GM23338 (cell line): ENCODE results near the gene STAT6. TPM values are rescaled to one million over a fixed set of nuclear protein-coding genes. Genes with fewer than 3 reads are reported as not detected.
A peak's percentile ranks its signal among the peaks of the same experiment; 100 is the strongest.

ENCODE experiments used
- ATAC-seq: fragments of 200-7000 bp; cut with Tn5 transposase; 3 replicates; pipeline ENCODE4 v1.9.1; 2020
- DNase-seq: peaks from one replicate; pipeline ENCODE4 v3.0.0-alpha.2; 2015; ENCODE audit warnings: low spot score
- H2AFZ ChIP-seq: fragments of 200-600 bp; sonication (generic); 2 replicates; pipeline ENCODE4 v1.8.0; 2016; ENCODE audit warnings: antibody characterized with exemption, mild to moderate bottlenecking, moderate library complexity
- H3F3A ChIP-seq: fragments of 200-600 bp; sonication (generic); replicated peaks from 2 replicates; pipeline ENCODE4 v1.8.0; 2017; ENCODE audit warnings: antibody characterized with exemption, mixed run types, low read depth
- H3K27ac ChIP-seq: fragments of 200-600 bp; sonication (generic); 2 replicates; pipeline ENCODE4 v1.6.1; 2016; ENCODE audit warnings: low read depth
- H3K27me3 ChIP-seq: fragments of 200-600 bp; sonication (generic); 2 replicates; pipeline ENCODE4 v1.8.0; 2016; ENCODE audit warnings: mild to moderate bottlenecking, mixed run types, moderate library complexity; ENCODE audit not compliant: insufficient read depth
- H3K36me3 ChIP-seq: fragments of 200-600 bp; sonication (generic); 2 replicates; pipeline ENCODE4 v1.8.0; 2016; ENCODE audit warnings: mild to moderate bottlenecking; ENCODE audit not compliant: insufficient read depth
- H3K4me1 ChIP-seq: fragments of 200-600 bp; sonication (generic); 2 replicates; pipeline ENCODE4 v1.8.0; 2016; ENCODE audit warnings: mild to moderate bottlenecking, moderate library complexity; ENCODE audit not compliant: insufficient read depth
- H3K4me2 ChIP-seq: fragments of 200-600 bp; sonication (generic); 2 replicates; pipeline ENCODE4 v1.7.1; 2017; ENCODE audit warnings: mixed run types
- H3K4me3 ChIP-seq: fragments of 200-600 bp; sonication (generic); 2 replicates; pipeline ENCODE4 v1.6.1; 2016; ENCODE audit warnings: mixed run types
- H3K79me2 ChIP-seq: fragments of 200-600 bp; sonication (generic); replicated peaks from 2 replicates; pipeline ENCODE4 v1.8.0; 2017; ENCODE audit warnings: mild to moderate bottlenecking; ENCODE audit not compliant: insufficient read depth
- H3K9me2 ChIP-seq: fragments of 200-600 bp; sonication (generic); 2 replicates; pipeline ENCODE4 v1.8.0; 2017; ENCODE audit not compliant: insufficient read depth
- H4K20me1 ChIP-seq: fragments of 200-600 bp; sonication (generic); replicated peaks from 2 replicates; pipeline ENCODE4 v1.8.0; 2017; ENCODE audit warnings: mild to moderate bottlenecking; ENCODE audit not compliant: insufficient read depth
- H3K27ac Mint-ChIP-seq: 2 replicates; pipeline ENCODE4 v1.8.0; 2020; ENCODE audit warnings: inconsistent platforms, mild to moderate bottlenecking, moderate library complexity, mixed read lengths
- H3K27me3 Mint-ChIP-seq: 3 replicates; pipeline ENCODE4 v1.8.0; 2022; ENCODE audit warnings: low read depth, mild to moderate bottlenecking, moderate library complexity, mixed read lengths, inconsistent platforms; ENCODE audit not compliant: insufficient read depth, poor library complexity
- H3K36me3 Mint-ChIP-seq: 3 replicates; pipeline ENCODE4 v1.8.0; 2021; ENCODE audit warnings: low read depth, mild to moderate bottlenecking, inconsistent platforms, moderate library complexity, mixed read lengths
- H3K4me1 Mint-ChIP-seq: 3 replicates; pipeline ENCODE4 v1.8.0; 2020; ENCODE audit warnings: mild to moderate bottlenecking, inconsistent platforms, mixed read lengths
- H3K4me3 Mint-ChIP-seq: 3 replicates; pipeline ENCODE4 v1.8.0; 2021; ENCODE audit warnings: moderate library complexity, mild to moderate bottlenecking, inconsistent platforms, mixed read lengths
- H3K9me3 Mint-ChIP-seq: 3 replicates; pipeline ENCODE4 v1.8.0; 2020; ENCODE audit warnings: moderate library complexity, mild to moderate bottlenecking, inconsistent platforms, mixed read lengths
- CREB1 ChIP-seq: fragments of 250-450 bp; sonication (Bioruptor Pico); IDR thresholded peaks from 2 replicates; pipeline ENCODE4 v1.5.0; 2020; ENCODE audit warnings: low read depth, mild to moderate bottlenecking, moderate library complexity
- CTCF ChIP-seq, 2 experiments: fragments of 200-600 bp in 1 of 2; sonication (generic) in 1 of 2; conservative IDR thresholded peaks; 2 replicates each; pipeline versions ENCODE4 v1.5.1 to v1.6.1; 2016 to 2017; ENCODE audit warnings: antibody characterized with exemption in 2 of 2, low read depth in 2 of 2, mild to moderate bottlenecking in 2 of 2, moderate library complexity in 1 of 2
- ETS1 ChIP-seq: IDR thresholded peaks from 2 replicates; pipeline ENCODE4 v1.6.1; 2016; ENCODE audit warnings: antibody characterized with exemption
- EZH2 ChIP-seq: fragments of 200-600 bp; sonication (generic); IDR thresholded peaks from one replicate; pipeline ENCODE4 v1.8.0; 2017; ENCODE audit warnings: antibody characterized with exemption, mild to moderate bottlenecking, low read depth; ENCODE audit not compliant: unreplicated experiment
- REST ChIP-seq: IDR thresholded peaks from one replicate; pipeline ENCODE4 v1.6.1; 2018; ENCODE audit warnings: antibody characterized with exemption; ENCODE audit not compliant: unreplicated experiment
- STAT1 ChIP-seq: IDR thresholded peaks from one replicate; pipeline ENCODE4 v1.6.1; 2016; ENCODE audit warnings: antibody characterized with exemption; ENCODE audit not compliant: unreplicated experiment
- ZNF114 ChIP-seq: fragments of 250-450 bp; sonication (Bioruptor Pico); IDR thresholded peaks from 2 replicates; pipeline ENCODE4 v1.5.0; 2020; ENCODE audit warnings: mild to moderate bottlenecking, moderate library complexity
- ZNF331 ChIP-seq: fragments of 250-450 bp; sonication (Bioruptor Pico); IDR thresholded peaks from 2 replicates; pipeline ENCODE4 v1.5.0; 2020; ENCODE audit warnings: low read depth, mild to moderate bottlenecking, moderate library complexity
- polyA plus RNA-seq: library from polyadenylated mRNA; unstranded; fragments of >200 nt; fragmentation: Nextera tagmentation; extraction: Ambion mirVana; gene quantifications from 2 replicates; pipeline ENCODE4 v1.2.1, GENCODE V29; 2016
- total RNA-seq: library from RNA; depleted of rRNA; stranded (reverse); fragments of >200 nt; shearing (Covaris generic); gene quantifications from 2 replicates; pipeline ENCODE4 v1.2.3, GENCODE V29; 2014

The STAT6 gene
- total and polyA plus RNA-seq, 2 experiments from 2014 or later = 14.3 to 28.1 TPM

DNA sequence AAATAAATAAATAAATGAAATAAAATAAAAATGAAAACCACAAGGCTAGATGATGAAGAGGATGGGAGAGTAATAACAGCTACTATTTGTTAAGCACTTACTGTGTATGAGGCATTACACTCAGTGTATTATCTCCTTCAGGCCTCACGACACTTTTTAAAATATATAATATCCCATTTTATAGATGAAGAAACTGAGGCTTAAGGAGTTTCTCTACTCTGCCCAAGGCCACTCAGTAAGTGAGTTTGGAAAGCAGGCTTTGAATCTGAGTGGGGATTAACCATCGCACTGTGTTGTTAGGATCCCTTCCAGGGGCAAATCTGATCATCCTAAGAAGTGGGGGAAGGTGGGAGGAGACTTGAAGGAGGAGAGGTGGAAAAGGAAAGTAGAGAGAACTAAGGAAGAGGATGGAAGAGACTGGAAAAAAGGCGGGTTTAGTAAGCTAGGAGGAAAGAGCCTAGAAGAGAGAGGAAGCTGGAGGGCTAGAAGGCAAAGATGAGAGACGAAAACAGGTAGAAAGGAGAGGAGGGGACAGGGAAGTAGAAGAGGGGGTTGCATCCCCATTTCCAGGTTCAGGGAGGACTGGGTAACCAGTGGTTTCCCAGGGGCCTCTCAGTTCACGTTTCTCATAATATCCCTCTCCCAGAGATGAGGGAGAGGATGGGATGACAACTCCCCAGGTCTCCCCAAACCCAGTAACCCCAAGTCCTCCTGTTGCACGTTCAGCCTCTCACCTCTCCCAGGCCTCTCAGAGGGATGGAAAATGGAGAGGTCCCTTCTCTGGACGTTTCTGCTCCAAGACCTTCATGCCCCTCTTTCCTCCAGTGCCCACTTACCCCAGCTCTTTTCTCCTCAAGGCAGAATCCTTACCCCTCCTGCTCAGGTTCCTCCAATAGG is 1.7 kb downstream of the STAT6 start:
- H3K4me1 Mint-ChIP-seq = peaks cover 31% of the 10 kb centered on the region
- Histone ChIP-seq H3K27me3 (no peaks in the 10 kb centered on the region), H3K36me3 (no peaks in the 10 kb centered on the region), H3F3A (peaks cover 6% of the 10 kb centered on the region), H3K4me3 (peak overlapping the region; percentile 49), H4K20me1 (no peaks in the 10 kb centered on the region), H3K27ac (peak overlapping the region; percentile 79; the same call in 1 of the 2 replicates), H3K79me2 (peaks cover 9% of the 10 kb centered on the region), H3K4me2 (peak overlapping the region; percentile 75), H2AFZ (0 out of 2 replicates have a peak overlapping the region, but pooled peaks have one; percentile 16), H3K9me2 (no peaks in the 10 kb centered on the region), H3K4me1 (peaks cover 20% of the 10 kb centered on the region)
- DNase-seq (no peak), ATAC-seq (no peak)
- TF ChIP-seq REST (no peak), ZNF114 (no peak), STAT1 (no peak), CREB1 (no peak), ETS1 (no peak), EZH2 (no peak), ZNF331 (CRISPR knock-in tag) (no peak)
- peak overlapping the region; percentile 99 for H3K27ac Mint-ChIP-seq
- peaks cover 25% of the 10 kb centered on the region; the same call in 2 of the 3 replicates for H3K36me3 Mint-ChIP-seq
- H3K27me3 Mint-ChIP-seq = peaks cover 20% of the 10 kb centered on the region
- H3K4me3 Mint-ChIP-seq = peak overlapping the region; percentile 74
- H3K9me3 Mint-ChIP-seq = no peaks in the 10 kb centered on the region; the same call in 1 of the 3 replicates

DNA sequence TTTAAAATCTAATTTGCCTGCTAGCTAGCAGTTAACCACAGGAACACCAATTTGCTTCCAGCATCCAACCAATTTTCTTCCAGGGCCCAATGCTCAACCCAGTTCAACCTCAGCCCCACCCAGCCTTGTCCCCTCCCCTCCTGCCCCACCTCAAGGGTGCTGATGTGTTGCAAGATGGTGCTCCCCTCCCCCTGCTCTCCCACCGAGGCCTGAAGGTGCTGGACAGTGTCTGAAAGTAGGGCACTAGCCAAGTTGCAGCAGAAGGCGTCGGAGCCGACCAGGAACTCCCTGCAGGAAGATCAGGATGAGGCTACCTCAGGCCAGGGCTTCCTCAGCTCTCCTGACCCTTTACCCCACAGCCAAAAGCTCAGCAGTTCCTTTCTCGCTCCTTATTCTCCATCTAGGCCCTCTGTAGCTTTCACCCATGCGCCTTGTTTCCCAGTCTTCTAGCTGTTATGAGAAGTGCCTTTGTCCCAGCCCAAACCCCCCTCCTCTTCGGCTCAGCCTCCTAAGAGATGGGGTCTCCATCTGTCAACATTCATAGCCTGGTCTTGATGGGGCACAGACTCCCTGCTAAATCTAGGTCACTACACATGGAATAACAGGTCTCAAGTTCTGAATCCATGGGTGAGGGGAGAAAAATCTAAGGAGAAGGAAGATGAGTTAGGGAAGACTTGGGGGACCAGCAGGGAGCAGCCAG is 3.6 kb downstream of the STAT6 start:
- Histone ChIP-seq H3K27ac (no peak overlapping the region), H3K4me1 (peaks cover 20% of the 10 kb centered on the region), H3K36me3 (no peaks in the 10 kb centered on the region), H3F3A (peaks cover 6% of the 10 kb centered on the region), H4K20me1 (no peaks in the 10 kb centered on the region), H3K27me3 (no peaks in the 10 kb centered on the region), H3K4me3 (no peak overlapping the region), H3K9me2 (no peaks in the 10 kb centered on the region), H2AFZ (no peak overlapping the region), H3K4me2 (no peak overlapping the region), H3K79me2 (peaks cover 9% of the 10 kb centered on the region)
- no peak overlapping the region for H3K27ac Mint-ChIP-seq
- H3K27me3 Mint-ChIP-seq = peaks cover 20% of the 10 kb centered on the region
- H3K4me3 Mint-ChIP-seq = no peak overlapping the region; the same call in 2 of the 3 replicates
- ATAC-seq (no peak), DNase-seq (no peak)
- H3K36me3 Mint-ChIP-seq = peaks cover 32% of the 10 kb centered on the region
- H3K4me1 Mint-ChIP-seq = peaks cover 28% of the 10 kb centered on the region
- no peaks in the 10 kb centered on the region; the same call in 1 of the 3 replicates for H3K9me3 Mint-ChIP-seq
- no peak for TF ChIP-seq EZH2
- no peak for TF ChIP-seq STAT1
- TF ChIP-seq ZNF331 (CRISPR knock-in tag) = no peak
- TF ChIP-seq CTCF (conservative IDR thresholded peaks at IDR 0.05; ENCODE audit: low read depth in 2 of 2) = no peak
